NCI-H69 (cell line): ENCODE data around the gene BACH2.
"Not testable (repeated sequence)": the region's sequence is repeated elsewhere in the genome, so short reads cannot be mapped to it uniquely, and the experiment has no call there.

Experiments used
- DNase-seq: peaks from one replicate; lab custom pipeline; 2025; lab: John Stamatoyannopoulos, UW

Gene BACH2

GRCh38 chr6:89940225-89941027 is 356.2 kb downstream of the BACH2 start:
- peak; percentile 83 for DNase-seq

- DNase-seq = no peak
Observed at GRCh38 chr6:89939144-89939543, 357.5 kb downstream of the BACH2 start.

- DNase-seq = no peak
Observed at GRCh38 chr6:89938014-89938413, 358.6 kb downstream of the BACH2 start.

GRCh38 chr6:89936177-89936576 is 360.5 kb downstream of the BACH2 start:
- no peak for DNase-seq

- DNase-seq = no peak
Observed at GRCh38 chr6:89934685-89935366, 361.8 kb downstream of the BACH2 start.

- no peak for DNase-seq
Observed at GRCh38 chr6:89932245-89932802, 364.3 kb downstream of the BACH2 start.

- no peak for DNase-seq
Observed at GRCh38 chr6:89930789-89931188, 365.9 kb downstream of the BACH2 start.

GRCh38 chr6:89928604-89929003 is 368.0 kb downstream of the BACH2 start:
- no peak for DNase-seq

- no peak for DNase-seq
Observed at GRCh38 chr6:89927791-89928550, 368.7 kb downstream of the BACH2 start.

GRCh38 chr6:89927264-89927663 is 369.4 kb downstream of the BACH2 start:
- peak; percentile 27 for DNase-seq

- no peak for DNase-seq
Observed at GRCh38 chr6:89925826-89926225, 370.8 kb downstream of the BACH2 start.

GRCh38 chr6:89924231-89924630 is 372.4 kb downstream of the BACH2 start:
- DNase-seq = no peak

- no peak for DNase-seq
Observed at GRCh38 chr6:89921691-89922090, 375.0 kb downstream of the BACH2 start.

- no peak for DNase-seq
Observed at GRCh38 chr6:89921197-89921596, 375.4 kb downstream of the BACH2 start.

GRCh38 chr6:89917801-89918366 is 378.8 kb downstream of the BACH2 start:
- no peak for DNase-seq

- DNase-seq = no peak
Observed at GRCh38 chr6:89917216-89917615, 379.4 kb downstream of the BACH2 start.

- no peak for DNase-seq
Observed at GRCh38 chr6:89916136-89916920, 380.3 kb downstream of the BACH2 start.

GRCh38 chr6:89910902-89911240 is 385.8 kb downstream of the BACH2 start:
- DNase-seq = no peak

GRCh38 chr6:89910001-89910901 is 386.4 kb downstream of the BACH2 start:
- not testable (repeated sequence) for DNase-seq

- no peak for DNase-seq
Observed at GRCh38 chr6:89895276-89895874, 401.3 kb downstream of the BACH2 start.
